SU-DHL-6 (cell line): Measurements from ENCODE around the gene NCF4.

Source experiments
- CTCF ChIP-seq: fragments of 200-600 bp; sonication (generic); IDR thresholded peaks from one replicate; pipeline ENCODE4 v1.5.1; 2017; ENCODE audit warnings: antibody characterized with exemption, mild to moderate bottlenecking, low read length, moderate library complexity; ENCODE audit not compliant: insufficient read depth, poor library complexity, severe bottlenecking
- EZH2phosphoT487 ChIP-seq: fragments of 200-600 bp; sonication (generic), shearing (Covaris generic); conservative IDR thresholded peaks from 2 replicates; pipeline ENCODE4 v1.6.1; 2018; ENCODE audit warnings: mild to moderate bottlenecking, antibody characterized with exemption, low read length, moderate library complexity, mixed read lengths

GRCh38 chr22:36856121-36856791, 4.5 kb upstream of the NCF4 start:
- TF ChIP-seq CTCF (peak; percentile 99), EZH2phosphoT487 (no peak)
